Mammary epithelial cell (primary cell): ENCODE data around the gene GLYATL1.

Experiments
- EZH2 ChIP-seq: IDR thresholded peaks from 2 replicates; pipeline ENCODE4 v1.6.1; 2012; ENCODE audit warnings: low read length, inconsistent platforms, borderline replicate concordance
- TF ChIP-seq, protein P1 (sequence below), 2 donors: IDR thresholded peaks in 1 of 2; conservative IDR thresholded peaks in 1 of 2; 2 replicates each; pipeline ENCODE4 v1.5.1; 2011 to 2012; ENCODE audit warnings: inconsistent platforms in 2 of 2, low read length in 2 of 2, mild to moderate bottlenecking in 2 of 2, control low read depth in 1 of 2, low read depth in 1 of 2; ENCODE audit not compliant: insufficient read depth in 1 of 2; ENCODE audit errors: extremely low read depth in 1 of 2

DNA sequence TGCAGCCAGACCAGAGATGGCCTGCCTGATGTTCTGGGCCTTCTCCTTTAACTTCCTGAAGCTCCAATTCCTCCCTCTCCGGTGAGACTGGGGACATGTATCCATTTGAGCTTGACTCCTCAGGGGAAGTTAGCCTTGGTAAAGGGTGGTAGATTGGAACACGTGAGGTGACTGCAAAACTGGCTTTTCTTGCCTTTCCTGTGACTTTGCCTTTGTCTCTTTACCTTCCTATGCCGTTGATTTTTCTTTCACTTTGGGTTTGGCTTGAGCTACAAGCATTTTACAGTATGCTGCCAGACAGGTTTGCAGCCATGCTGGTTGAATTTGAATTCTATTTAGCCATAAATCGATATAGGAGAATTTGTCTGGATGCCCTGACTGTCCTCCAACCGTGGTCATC, 16.8 kb upstream of the GLYATL1 start:
- TF ChIP-seq, protein P1, sequence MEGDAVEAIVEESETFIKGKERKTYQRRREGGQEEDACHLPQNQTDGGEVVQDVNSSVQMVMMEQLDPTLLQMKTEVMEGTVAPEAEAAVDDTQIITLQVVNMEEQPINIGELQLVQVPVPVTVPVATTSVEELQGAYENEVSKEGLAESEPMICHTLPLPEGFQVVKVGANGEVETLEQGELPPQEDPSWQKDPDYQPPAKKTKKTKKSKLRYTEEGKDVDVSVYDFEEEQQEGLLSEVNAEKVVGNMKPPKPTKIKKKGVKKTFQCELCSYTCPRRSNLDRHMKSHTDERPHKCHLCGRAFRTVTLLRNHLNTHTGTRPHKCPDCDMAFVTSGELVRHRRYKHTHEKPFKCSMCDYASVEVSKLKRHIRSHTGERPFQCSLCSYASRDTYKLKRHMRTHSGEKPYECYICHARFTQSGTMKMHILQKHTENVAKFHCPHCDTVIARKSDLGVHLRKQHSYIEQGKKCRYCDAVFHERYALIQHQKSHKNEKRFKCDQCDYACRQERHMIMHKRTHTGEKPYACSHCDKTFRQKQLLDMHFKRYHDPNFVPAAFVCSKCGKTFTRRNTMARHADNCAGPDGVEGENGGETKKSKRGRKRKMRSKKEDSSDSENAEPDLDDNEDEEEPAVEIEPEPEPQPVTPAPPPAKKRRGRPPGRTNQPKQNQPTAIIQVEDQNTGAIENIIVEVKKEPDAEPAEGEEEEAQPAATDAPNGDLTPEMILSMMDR (conservative IDR thresholded peaks at IDR 0.05 in 1 of 2, IDR thresholded peaks at IDR 0.05 in 1 of 2; ENCODE audit: extremely low read depth in 1 of 2, insufficient read depth in 1 of 2, low read depth in 1 of 2, low read length in 2 of 2): no peak
- TF ChIP-seq EZH2: no peak
